Measurements from ENCODE around the gene SMYD3.

DNA sequence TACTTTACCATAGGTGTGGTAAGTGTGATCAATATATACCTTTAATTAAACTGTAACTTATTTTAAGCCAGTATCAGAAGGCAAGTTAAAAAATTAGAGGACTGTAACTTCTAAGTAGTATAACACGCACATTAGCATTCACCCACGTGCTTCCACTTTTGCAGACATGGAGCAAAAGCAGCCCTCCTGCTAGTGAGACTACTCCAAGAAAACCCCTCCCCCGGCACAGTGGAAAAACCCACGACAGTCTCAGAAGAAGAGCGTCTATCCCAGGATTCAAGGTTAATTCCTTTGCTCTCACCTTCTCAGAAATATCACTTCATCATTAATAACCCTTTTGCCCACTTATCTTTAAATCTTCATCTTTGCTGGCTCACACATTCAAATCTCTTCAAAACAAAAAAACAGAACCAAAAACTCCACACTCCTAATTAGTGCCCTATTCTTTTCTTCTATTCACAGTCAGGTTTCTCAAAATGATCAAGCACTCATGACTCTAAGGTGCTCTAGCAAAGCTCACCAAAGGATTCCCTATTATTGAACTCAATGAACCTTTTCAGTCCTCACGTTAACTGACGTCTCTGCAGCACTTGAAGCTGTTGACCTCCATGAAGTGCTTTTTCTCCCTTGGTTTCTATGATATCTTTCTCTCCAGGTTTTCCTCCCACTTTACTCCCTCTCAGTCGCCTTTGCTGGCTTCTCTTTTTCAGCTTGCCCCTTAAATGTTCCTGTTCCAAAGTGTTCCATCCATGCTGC, 213.5 kb downstream of the SMYD3 start:
- TF ChIP-seq ARNT (IDR thresholded peaks at IDR 0.05) = no peak
- no peak for TF ChIP-seq CTBP1 (IDR thresholded peaks at IDR 0.05; ENCODE audit: borderline replicate concordance)
- no peak for TF ChIP-seq FOXK2 (IDR thresholded peaks at IDR 0.05)
- TF ChIP-seq FOXA1 (IDR thresholded peaks at IDR 0.05) = no peak
- TF ChIP-seq BHLHE40 (IDR thresholded peaks at IDR 0.05; ENCODE audit: borderline replicate concordance) = no peak
- no peak for TF ChIP-seq TARDBP (IDR thresholded peaks at IDR 0.05)

Measured in HEK293T (cell line).